ENCODE results near the gene PAM16.
A peak's percentile ranks its signal among the peaks of the same experiment; 100 is the strongest.
"Not testable (repeated sequence)": the region's sequence is repeated elsewhere in the genome, so short reads cannot be mapped to it uniquely, and the experiment has no call there.

Gene PAM16

DNA sequence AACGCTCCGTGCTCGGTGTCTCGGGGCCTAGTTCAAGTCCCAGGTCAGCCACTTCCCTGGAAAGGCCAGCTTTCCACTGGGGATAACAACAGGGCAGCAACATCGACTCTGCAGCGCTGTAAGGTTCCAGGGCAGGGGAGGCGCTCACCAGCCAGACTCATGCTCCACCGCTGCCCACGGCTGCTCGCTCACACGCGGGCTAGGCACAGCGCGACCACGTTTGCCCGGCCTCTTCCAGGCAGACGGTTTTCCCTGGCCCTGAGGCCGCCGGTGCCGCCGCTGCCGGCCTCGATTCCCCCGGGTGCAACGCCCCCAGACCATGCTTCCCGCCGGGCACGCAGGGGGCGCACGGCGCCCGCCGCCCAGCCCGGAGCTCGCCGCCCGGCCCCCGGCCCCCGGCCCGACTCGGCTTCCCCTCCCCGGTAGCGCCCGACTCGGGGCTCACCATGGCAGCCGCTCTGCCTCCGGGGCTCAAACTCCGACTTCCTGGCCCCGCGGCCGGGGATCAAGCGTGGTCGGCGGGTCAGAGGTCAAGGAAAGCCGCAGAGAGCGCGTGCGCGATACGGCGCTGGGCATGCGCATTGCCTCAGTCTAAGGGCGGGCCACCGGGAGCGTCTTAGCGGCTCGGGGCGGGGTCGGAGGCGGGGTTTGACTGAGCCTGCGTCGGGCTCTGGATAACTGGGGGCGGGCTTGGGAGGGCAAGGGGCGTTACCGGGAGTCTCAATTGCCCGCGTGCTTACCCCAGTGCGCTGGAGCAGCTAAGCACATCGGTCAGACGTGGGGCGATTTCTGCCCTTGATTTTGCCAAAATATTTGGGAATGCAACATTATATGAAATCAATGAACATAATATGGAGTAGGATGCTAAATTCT is at the start of gene PAM16:
Gene PAM16 (minus strand): TSS at position 535 of the 873 bp plus-strand sequence. CDS start 87 bp downstream, at position 448.
- peak; percentile 98 for DNase-seq

DNA sequence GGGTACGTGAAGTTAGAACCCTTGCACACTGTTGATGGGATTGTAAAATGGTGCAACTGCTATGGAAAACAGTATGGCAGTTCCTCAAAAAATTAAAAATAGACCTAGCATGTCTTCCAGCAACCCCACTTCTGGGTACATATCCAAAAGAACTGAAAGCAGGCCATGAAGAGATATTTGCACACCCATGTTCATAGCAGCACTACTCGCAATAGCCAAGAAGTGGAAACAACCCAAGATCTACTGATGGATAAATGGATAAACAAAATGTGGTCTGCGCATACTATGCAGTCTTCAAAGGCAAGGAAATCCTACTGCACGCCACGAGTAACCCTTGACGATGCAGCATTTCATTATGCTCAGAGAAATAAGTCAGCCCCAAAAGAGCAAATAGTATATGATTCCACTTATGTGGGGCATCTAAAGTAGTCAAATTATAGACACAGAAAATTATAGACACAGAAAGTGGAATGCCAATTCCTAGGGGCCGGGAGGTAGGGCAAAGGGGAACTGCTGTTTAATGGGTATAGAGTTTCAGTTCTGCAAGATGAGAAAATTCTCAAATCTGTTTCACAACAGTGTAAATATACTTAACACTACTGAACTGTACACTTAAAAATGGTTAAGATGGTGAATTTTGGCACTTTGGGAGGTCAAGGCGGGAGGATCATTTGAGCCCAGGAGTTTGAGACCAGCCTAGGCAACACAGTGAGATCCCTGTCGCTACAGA is 48.0 kb upstream of the PAM16 start:
- no peak for DNase-seq

DNA sequence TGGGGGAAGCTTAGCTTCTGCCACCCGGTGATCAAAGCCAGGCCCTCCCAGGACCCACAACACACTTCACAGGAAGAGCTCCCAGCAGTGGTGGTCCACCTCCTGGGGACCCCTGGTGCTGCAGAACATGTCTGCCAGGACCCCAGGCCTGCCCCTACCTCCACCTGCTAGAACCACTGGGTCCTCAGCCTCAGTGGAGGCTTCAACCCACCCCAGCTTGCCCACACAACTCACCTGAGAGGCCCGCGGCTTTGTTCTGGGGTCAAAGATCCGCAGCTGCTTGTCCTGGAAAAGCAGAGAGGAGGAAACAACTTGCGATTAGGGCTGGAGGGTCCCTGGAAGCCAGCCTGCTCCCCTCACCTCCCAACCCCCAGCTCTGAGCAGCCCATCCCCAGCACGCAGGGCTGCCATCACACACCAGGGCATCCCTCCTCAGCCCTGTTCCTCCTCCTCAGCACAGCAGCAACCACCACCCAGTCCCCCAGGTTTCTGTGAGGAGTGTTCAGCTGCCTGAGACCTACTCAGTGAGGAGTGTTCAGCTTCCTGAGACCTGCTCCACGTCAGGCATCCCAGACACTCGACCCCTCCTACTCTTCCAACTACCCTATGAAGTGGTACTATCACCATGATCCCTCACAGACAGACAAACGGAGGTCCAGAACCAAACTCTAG is 44.1 kb upstream of the PAM16 start:
- DNase-seq = no peak

DNA sequence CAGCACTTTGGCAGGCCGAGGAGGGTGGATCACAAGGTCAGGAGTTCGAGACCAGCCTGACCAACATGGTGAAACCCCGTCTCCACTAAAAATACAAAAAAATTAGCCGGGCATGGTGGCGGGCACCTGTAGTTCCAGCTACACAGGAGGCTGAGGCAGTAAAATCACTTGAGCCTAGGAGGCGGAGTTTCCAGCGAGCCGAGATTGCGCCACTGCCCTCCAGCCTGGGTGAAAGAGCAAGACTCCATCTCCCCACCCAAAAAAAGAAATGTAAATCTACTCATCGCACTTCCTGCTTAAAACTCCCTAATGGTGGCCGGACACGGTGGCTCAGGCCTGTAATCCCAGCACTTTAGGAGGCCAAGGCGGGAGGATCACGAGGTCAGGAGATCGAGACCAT is 42.7 kb upstream of the PAM16 start:
- DNase-seq = not testable (repeated sequence)

DNA sequence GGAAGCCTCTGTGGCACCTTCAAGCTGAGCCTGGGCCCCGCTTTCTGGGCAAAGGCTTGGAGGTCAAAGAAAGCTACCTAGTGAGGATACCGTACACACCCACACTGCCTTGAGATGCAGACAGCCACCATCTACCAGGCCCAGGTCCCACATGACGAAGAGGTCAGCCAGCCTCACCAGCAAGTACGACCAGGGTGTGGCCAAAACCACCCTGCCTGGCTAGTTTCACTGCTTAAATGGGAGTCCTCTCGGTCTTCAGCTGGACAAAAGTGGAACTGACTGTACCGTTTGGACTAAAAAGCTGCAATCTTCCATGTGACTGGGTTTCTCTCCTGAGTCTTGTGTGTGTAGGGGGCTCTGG is 42.1 kb upstream of the PAM16 start:
- no peak for DNase-seq

DNA sequence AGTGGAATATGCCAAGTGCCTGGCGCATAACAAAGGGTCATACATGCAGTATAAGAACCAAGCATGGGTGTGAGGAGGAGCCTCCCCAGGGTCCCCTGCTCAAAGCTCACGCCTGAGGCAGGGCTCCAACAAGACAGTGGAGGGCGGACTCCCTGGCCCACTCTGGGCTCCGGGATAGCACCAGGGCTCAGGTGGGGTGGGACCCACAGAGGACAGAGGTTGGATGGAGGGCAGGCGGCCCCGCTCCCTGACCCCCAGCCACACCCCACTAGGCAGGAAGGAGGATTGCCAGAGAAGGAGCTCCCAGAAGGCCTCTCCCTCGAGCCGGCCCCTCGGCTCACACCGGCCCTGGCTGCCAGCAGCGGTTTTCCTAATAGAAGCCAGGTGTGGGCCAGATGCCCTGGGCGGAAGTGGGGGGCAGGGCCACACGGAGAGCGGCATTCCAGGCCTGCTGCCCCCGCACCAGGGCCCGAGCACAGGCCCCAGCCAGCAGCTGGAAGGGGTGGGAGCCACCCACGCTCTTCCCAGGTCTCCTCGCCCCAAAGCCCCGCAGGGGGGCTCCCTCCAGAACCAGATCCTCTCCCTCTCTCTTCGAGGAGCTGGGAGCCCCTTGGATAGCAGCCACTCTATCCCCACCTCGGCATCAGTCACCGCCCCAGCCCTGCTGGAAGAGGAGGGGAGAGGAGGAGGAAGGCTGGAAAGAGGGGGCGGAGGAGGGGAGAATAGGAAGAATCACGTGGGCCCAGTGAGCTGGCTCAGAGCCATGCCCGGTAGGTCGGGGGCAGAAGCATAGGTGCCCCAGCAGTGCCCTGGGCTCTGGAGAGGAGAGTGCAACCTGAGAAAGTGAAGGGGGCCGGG is 41.5 kb upstream of the PAM16 start:
- peak; percentile 86 for DNase-seq

DNA sequence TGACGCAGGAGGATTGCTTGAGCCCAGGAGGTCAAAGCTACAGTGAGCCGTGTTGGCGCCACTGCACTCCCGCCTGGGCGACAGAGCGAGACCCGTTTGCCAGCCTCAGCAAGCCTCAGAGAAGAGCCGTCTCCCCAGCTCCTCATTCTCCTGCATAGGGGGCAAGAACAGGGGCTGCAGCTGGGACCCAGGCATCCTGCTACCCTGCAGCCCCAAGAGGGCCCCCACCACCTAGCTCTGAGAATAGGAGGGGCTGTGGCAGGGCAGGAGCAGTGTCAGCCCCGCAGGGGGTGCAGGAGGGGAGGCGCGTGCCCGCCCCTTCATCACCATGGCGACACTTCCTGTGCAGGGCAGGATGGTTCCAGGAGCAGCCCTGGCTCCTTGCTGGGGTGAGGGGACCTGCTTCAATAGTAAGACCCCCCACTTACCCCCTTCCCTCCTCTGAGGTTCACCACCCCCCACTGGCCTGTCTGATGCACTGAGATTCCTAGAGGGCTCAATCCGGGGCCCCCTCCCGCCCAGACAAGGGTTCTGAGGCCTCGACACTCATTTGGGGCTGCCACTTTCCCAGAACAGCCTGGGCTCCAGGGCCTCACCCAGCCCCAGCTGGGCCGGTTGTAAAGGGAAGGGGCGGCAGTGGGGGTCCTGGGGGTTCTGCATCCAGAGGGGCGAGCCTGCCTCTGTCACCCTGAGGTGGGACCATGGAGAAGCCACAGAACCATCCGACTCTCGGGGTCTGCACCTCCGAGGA is 40.7 kb upstream of the PAM16 start:
- peak; percentile 46 for DNase-seq

DNA sequence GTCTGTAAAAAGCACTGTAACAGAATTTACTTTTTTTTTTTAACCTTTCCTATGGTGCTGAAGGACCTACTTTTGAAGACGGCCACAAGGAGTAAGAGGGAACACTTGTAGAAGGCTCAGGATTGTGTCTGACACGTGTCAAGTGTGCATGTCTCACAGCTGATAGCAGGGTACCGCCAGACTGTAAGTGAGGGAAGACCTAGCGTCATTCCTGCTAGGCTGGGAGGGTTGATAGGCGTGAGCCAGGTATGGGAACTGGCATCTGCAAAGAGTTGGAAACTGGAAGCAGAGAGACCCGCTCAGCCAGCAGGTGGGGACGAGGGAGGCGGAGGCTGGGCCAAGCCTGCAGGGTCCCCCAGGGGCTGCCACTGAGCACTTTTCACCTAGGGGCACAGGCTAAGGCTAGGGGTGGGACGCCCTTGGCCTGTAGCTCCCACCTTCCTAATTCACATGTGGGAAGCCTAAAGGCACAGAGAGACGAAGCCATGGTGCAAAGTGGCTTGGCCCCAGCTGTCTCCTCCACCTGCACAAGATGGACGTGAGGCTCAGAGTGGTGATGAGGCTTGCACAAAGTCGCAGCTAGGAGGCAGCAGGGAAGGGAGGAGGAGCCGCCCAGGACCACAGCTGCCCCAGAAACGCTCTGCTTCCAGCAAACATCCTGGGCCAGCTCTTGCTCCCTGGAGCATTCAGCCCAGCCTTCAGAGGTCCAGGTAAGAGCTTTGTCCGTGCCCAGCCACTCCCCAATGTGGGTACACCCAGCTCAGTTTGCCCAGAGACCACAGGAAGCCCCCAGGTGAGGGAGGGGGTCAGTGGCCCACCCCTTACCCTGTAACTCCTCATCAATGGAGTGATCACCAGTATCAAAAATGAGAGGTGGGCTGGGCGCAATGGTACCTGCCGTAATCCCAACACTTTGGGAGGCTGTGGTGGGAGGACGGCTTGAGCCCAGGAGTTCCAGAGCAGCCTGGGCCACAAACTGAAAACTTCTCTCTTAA is 39.4 kb upstream of the PAM16 start:
- peak; percentile 6 for DNase-seq

DNA sequence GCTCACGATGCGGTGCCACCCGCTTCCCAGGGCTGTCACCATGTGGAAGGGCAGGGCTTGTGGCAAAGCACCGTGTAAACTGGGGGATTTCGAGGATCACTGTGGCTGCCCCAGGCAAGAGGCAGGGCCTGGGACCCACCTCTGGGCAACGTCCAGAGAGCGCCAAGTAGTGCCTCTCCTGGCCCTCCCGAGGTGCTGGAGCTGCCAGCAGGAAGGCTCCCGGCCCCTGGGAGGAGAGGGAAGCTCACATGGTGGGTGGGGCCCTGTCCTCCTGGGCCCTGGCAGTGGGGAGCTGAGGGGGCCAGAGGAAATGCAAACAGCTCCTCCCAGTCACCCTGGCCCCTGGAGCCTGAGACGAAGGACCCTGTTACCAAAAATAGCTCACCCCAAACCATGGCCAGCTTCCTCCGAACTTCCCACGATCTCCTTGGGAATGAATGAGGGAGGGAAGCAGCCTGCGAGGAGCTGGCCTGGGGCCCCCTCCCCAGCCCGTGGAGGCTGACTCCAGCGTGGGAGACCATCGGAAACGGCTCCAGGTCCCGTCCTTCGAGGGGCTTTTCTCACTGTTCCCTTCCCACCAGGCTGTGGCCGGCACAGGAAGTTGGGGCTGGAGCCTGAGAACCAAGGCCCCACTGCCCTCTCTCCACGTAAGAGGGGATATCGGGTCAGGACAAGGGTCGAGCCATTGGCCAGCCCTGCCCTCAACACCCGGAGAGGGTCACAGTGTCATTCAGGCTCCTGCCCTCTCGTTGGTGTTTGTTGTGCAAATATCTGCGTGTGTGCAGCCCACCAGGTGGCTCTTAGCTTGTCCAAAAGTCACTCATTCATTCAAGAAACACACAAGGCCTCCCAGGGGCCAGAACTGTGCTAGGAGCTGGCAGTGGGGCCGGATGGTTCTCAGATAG is 38.2 kb upstream of the PAM16 start:
- DNase-seq = peak; percentile 7

DNA sequence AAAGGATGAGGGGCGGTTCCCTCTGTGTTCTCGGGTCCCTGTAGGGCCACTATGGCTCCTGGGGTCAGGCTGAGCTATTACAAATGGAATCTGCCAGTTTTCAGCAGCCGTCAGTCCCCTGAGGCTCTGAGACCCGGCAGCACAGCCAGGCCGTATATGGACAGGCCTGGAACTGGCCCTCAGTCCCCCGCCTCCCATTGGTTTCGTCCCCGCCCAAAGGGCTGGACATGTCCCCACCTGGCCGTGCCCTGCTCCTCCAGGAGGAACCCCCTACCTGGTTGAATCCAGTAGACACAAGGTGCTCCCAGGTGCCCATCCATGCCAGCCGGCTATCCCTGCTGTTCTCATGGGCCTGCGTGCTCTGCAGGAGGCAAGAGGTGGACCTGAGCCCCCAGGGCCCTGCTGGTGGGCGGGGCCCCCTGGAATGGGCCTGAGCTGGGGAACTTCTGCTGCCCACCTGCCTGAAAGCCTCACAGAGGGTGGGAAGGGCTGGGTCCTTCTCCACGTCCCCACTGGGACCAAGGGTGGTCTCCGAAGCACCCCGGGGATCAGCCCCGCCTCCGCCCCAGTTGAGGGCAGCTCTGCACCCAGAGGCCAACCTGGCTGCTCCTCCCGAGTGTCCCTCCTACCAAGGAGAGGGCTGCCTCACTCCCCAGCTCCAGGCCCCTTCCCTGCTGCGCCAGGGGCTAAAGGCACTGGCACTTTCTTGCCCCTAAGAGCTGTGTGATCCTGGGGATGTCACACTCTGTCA is 37.3 kb upstream of the PAM16 start:
- DNase-seq = no peak

DNA sequence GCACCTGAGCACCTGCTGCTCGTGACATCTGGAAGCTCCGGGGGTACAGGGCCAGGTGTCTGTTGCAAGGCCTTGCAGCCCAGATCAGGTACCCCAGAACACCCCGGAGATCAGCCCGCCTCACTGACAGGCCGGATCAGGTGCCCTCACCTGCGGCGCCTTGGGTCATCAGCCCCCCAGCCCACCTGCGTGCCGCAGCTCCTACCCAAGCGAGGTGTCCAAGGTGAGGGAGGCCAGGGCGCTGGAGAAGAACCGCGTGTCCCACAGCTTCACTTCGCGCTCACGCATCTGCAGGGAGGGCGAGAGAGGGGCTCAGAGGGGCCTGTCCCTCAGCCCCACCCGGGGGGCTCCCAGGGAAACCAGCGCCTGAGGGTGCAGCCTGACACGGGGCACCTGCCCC is 36.7 kb upstream of the PAM16 start:
- DNase-seq = no peak

DNA sequence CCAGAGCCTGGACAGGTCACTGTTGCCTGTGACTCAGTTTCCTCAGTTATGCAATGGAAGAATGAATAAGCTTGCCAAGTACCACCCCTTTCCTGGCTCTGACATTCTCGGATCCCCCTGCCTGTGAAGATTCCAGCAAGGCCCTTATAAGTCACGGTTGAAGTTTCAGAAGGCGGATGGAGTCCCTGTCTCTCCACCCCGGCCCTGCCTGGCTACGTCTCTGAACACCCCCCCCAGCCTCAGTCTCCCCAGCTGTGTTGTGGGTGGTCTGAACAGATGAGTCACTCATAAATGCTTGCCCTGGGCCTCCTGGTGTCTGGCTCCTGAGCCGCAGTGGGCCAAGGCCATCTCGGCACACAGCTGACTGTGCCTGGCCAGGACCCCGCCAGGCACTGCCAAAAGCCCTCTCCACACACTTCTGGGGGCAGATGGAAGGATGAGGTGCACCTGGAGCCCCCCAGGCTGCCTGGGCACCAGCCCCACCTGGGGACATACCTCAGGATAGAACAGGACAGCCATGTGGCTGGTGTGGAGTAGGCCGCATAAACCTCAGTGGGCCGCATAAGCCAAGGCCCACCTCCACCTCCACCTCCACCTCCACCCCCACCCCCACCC is 35.9 kb upstream of the PAM16 start:
- DNase-seq = no peak

DNA sequence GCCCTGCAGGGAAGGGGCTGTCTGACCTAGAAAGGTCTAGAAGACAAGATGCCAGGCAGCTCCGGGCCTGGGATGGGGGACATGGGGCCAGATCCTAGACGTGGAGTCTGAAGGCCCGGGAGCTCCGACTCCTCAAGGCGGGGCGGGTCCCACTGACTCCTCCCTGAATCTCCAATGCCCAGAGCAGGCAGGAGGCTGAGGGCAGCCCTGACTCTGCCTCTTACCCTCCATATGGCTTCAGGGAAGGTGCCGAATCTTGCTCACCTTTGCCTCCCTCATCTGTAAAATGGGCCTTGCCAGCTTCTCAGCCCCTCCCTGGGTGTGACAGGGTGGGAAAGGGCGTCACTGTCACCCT is 35.3 kb upstream of the PAM16 start:
- DNase-seq = no peak

DNA sequence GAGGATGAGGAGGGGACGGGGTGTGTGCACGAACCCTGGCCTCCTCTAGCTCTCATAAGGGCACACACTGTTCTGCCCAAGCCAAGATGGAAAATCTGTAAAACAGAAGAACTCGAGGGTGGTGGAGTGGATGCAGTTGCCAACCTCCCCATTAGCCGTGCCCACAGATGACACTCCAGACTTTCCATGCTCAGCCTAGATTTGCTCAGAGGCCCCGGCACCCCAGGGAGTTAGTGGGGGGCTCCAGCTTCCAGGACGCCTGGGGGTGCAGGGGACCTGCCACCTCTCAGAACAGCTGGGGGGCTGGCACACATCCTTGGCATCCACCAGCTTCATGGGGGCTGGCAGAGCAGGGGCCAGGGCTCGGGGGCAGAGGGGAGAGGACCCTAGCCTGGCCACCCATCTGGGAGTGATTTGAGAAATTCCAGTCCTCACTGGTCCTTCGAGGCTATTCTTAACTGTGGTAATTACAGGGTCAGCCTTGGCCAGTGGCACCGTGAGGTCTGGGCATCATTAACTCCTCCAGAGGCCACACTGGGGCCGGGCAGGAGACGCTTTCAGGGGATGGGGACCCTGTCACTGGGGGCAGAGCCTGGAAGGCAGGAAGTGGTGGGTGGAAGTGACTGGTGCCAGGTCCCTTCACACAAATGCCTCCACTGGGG is 34.8 kb upstream of the PAM16 start:
- DNase-seq = peak; percentile 4

DNA sequence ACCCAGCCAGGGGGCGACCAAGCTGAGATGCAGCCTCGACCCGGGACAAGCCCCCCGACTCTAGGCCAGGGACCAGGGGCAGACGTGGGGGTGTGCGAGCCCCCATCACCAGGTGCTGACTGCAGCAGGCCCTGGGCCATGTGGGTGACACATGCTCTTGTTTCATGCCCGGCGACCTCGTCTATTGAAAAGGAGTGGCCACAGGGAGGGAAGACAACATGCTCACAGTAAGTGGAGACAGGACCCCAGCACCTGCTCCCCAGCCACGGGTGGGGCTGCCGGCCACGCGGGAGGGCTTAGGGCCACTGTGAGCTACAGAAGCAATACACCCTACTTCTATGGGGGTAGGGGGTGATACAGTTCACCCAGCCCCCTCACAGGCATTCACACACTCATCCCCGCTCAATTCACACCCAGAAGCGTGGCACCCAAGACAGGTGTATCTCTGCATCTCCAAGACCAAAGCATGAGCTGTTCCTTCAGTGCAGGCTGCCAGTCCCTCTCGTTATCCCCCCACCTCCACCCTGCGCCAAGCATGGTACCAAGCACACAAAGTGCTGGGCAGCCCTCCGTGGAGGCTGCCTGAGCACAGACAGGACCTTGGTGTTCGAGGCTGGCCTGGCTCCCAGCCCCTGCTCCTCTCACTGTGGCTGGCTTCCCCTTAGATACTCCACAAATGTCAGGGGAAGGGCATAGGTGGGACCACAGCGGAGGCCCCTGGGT is 34.1 kb upstream of the PAM16 start:
- DNase-seq = peak; percentile 6

DNA sequence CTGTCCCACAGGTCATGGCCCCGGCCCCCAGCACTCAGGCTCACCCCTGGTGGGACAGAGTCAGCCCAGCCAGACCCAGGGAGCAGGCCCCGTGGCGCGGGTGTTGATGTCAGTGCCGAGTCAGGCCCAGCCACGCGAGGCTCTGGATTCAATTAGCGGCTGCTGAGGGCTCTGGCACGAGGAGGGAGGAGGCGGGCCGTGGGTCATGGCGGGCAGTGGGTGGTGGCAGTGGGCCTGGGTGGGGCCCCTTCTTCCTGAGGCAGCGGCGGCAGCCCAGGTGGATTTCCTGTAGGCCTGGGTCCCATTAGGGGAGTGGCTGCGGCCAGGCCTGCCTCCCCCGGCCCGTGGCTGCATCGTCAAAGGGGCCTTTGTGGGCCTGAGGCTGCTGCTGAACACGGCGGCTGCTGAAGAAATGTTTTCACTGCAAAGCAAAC is 33.4 kb upstream of the PAM16 start:
- peak; percentile 66 for DNase-seq

Measured in eye (tissue), 1 donor.